Measurements from ENCODE around the gene EZR. TPM values are rescaled to one million over a fixed set of nuclear protein-coding genes. Genes with fewer than 3 reads are reported as not detected.
"Not testable (repeated sequence)": the region's sequence is repeated elsewhere in the genome, so short reads cannot be mapped to it uniquely, and the experiment has no call there.

The EZR gene
- total RNA-seq, 1 donor from 2014 or later, result 254 TPM

DNA sequence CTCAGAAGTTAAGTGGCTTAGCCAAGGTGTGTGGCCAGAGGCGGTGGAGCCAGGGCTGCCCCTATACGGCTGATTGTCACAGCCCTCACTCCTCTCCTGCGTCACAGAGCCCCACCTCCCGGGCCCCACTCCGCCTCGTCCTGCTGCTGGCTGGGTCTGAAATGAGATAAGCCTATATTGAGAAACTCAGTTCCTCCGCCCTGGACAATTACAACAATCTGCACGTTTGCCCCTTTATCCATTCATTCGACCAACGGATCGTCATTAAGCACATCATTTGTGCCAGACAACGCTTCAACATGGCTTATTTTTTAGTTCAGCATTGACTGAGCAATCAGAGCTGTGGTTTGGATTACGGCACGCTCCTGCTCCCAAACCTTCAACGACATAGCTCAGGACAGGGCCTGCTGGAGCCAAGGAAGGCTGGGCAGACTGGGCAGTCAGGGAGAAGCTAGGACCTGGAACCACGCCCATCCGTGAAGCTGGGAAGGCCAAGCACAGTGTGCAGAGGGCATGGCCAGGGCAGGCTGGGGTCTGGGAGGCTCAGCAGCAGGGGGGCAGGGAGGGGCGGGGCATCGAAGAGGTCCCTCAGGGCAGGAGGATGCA is 16.6 kb upstream of the EZR start:
- TF ChIP-seq EZH2 (IDR thresholded peaks at IDR 0.05; ENCODE audit: insufficient read depth, low read length), result no peak
- TF ChIP-seq, protein P1, sequence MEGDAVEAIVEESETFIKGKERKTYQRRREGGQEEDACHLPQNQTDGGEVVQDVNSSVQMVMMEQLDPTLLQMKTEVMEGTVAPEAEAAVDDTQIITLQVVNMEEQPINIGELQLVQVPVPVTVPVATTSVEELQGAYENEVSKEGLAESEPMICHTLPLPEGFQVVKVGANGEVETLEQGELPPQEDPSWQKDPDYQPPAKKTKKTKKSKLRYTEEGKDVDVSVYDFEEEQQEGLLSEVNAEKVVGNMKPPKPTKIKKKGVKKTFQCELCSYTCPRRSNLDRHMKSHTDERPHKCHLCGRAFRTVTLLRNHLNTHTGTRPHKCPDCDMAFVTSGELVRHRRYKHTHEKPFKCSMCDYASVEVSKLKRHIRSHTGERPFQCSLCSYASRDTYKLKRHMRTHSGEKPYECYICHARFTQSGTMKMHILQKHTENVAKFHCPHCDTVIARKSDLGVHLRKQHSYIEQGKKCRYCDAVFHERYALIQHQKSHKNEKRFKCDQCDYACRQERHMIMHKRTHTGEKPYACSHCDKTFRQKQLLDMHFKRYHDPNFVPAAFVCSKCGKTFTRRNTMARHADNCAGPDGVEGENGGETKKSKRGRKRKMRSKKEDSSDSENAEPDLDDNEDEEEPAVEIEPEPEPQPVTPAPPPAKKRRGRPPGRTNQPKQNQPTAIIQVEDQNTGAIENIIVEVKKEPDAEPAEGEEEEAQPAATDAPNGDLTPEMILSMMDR (IDR thresholded peaks at IDR 0.05; ENCODE audit: insufficient read depth, low read depth, low read length), result no peak
- FAIRE-seq (no peak), DNase-seq (ENCODE audit: low read depth) (no peak)
- H2AFZ ChIP-seq (ENCODE audit: low read depth, low read length), result peak overlapping the region; percentile 47
- H3K36me3 ChIP-seq (ENCODE audit: insufficient read depth, low read length), result no peaks in the 10 kb centered on the region
- no peaks in the 10 kb centered on the region for H4K20me1 ChIP-seq (ENCODE audit: insufficient read depth, low read length)
- peaks cover 15% of the 10 kb centered on the region for H3K27me3 Mint-ChIP-seq (ENCODE audit: low read depth, unreplicated experiment)
- H3K4me3 Mint-ChIP-seq (ENCODE audit: unreplicated experiment), result no peak overlapping the region
- peaks cover 1% of the 10 kb centered on the region for H3K9me3 Mint-ChIP-seq (ENCODE audit: unreplicated experiment)
- H3K27ac ChIP-seq (ENCODE audit: low read depth, low read length), result no peak overlapping the region
- H3K79me2 ChIP-seq (ENCODE audit: insufficient read depth, low read length), result no peaks in the 10 kb centered on the region
- H3K4me1 ChIP-seq (ENCODE audit: insufficient read depth, low read length), result no peaks in the 10 kb centered on the region
- H3K4me1 Mint-ChIP-seq (ENCODE audit: low read depth, unreplicated experiment), result peaks cover 7% of the 10 kb centered on the region
- no peak overlapping the region for H3K27ac Mint-ChIP-seq (ENCODE audit: unreplicated experiment)
- H3K9ac ChIP-seq (ENCODE audit: low read length), result no peak overlapping the region
- no peak overlapping the region for H3K4me3 ChIP-seq (ENCODE audit: insufficient read depth, low read depth, low read length)
- no peaks in the 10 kb centered on the region for H3K36me3 Mint-ChIP-seq (ENCODE audit: low read depth, unreplicated experiment)
- no peaks in the 10 kb centered on the region for H3K9me3 ChIP-seq (ENCODE audit: insufficient read depth, low read depth, low read length)
- H3K4me2 ChIP-seq (ENCODE audit: low read length), result peak overlapping the region; percentile 19
- no peaks in the 10 kb centered on the region for H3K27me3 ChIP-seq (ENCODE audit: insufficient read depth, low read length)

DNA sequence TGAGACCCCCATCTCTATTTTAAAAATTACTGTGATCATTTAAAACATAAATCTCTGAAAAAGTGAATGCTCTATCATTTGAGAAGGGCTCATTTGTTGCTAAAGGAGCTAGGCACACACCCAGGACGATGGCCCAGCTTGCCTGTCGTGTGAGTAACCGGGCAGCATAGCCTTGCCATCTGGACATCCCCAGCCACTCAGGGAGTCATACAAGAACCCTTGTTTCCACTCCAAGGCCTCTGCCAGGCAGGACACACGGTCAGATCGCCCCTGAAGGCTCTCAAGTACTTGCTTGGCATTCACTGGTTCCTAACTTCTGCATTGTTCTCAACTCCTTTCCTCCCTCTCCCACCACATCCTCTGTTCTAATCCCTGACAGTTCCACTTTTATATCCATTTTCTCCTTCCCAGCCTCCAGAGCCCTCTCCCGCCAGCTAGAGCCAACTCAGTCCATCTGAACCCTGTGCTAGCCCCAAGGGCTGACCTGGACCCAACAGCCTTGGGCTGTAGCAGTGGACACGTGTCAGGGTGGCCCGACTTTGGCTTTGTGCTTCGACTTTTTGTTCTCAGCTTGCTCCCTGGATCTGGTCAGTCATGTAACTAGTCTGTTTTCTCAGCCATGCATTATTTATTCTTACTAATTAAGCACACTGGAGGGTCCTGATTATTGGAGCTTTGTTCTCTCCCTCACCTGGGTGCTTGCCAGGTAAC is 15.7 kb upstream of the EZR start:
- Histone ChIP-seq H4K20me1 (ENCODE audit: insufficient read depth, low read length) (no peaks in the 10 kb centered on the region), H3K9ac (ENCODE audit: low read length) (no peak overlapping the region), H3K27ac (ENCODE audit: low read depth, low read length) (no peak overlapping the region), H3K27me3 (ENCODE audit: insufficient read depth, low read length) (no peaks in the 10 kb centered on the region), H3K36me3 (ENCODE audit: insufficient read depth, low read length) (no peaks in the 10 kb centered on the region), H3K4me1 (ENCODE audit: insufficient read depth, low read length) (no peaks in the 10 kb centered on the region), H3K79me2 (ENCODE audit: insufficient read depth, low read length) (no peaks in the 10 kb centered on the region), H3K4me3 (ENCODE audit: insufficient read depth, low read depth, low read length) (no peak overlapping the region), H2AFZ (ENCODE audit: low read depth, low read length) (no peak overlapping the region), H3K9me3 (ENCODE audit: insufficient read depth, low read depth, low read length) (no peaks in the 10 kb centered on the region), H3K4me2 (ENCODE audit: low read length) (no peak overlapping the region)
- no peak for FAIRE-seq
- no peak overlapping the region for H3K27ac Mint-ChIP-seq (ENCODE audit: unreplicated experiment)
- H3K27me3 Mint-ChIP-seq (ENCODE audit: low read depth, unreplicated experiment), result peaks cover 15% of the 10 kb centered on the region
- DNase-seq (ENCODE audit: low read depth), result no peak
- H3K9me3 Mint-ChIP-seq (ENCODE audit: unreplicated experiment), result peaks cover 1% of the 10 kb centered on the region
- H3K4me3 Mint-ChIP-seq (ENCODE audit: unreplicated experiment), result no peak overlapping the region
- TF ChIP-seq EZH2 (IDR thresholded peaks at IDR 0.05; ENCODE audit: insufficient read depth, low read length), result no peak
- TF ChIP-seq, protein P1 (IDR thresholded peaks at IDR 0.05; ENCODE audit: insufficient read depth, low read depth, low read length), result no peak
- H3K4me1 Mint-ChIP-seq (ENCODE audit: low read depth, unreplicated experiment), result peaks cover 6% of the 10 kb centered on the region
- H3K36me3 Mint-ChIP-seq (ENCODE audit: low read depth, unreplicated experiment), result no peaks in the 10 kb centered on the region

DNA sequence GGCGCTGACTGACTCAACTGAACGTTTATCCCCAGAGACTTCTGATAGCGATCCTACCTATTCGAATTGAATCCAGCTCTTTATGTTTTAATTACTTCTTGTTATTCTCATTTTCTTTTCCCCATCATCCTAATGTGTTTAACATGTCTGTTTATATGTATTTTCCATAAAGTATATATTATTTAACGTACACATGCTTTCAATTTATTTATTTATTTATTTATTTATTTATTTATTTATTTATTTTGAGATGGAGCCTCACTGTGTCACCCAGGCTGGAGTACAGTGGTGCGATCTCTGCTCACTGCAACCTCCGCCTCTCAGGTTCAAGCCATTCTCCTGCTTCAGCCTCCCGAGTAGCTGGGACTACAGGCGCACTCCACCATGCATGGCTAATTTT is 13.6 kb upstream of the EZR start:
- not testable (repeated sequence) for H3K27me3 ChIP-seq (ENCODE audit: insufficient read depth, low read length); FAIRE-seq; H3K4me2 ChIP-seq (ENCODE audit: low read length); H3K9me3 Mint-ChIP-seq (ENCODE audit: unreplicated experiment); H3K4me3 Mint-ChIP-seq (ENCODE audit: unreplicated experiment); H3K27ac Mint-ChIP-seq (ENCODE audit: unreplicated experiment); H3K36me3 Mint-ChIP-seq (ENCODE audit: low read depth, unreplicated experiment); H3K4me3 ChIP-seq (ENCODE audit: insufficient read depth, low read depth, low read length); H3K4me1 Mint-ChIP-seq (ENCODE audit: low read depth, unreplicated experiment); H3K4me1 ChIP-seq (ENCODE audit: insufficient read depth, low read length); H3K9me3 ChIP-seq (ENCODE audit: insufficient read depth, low read depth, low read length); H3K9ac ChIP-seq (ENCODE audit: low read length); H4K20me1 ChIP-seq (ENCODE audit: insufficient read depth, low read length); H3K36me3 ChIP-seq (ENCODE audit: insufficient read depth, low read length); H3K27ac ChIP-seq (ENCODE audit: low read depth, low read length); DNase-seq (ENCODE audit: low read depth); H3K79me2 ChIP-seq (ENCODE audit: insufficient read depth, low read length); H2AFZ ChIP-seq (ENCODE audit: low read depth, low read length)
- peaks cover 15% of the 10 kb centered on the region for H3K27me3 Mint-ChIP-seq (ENCODE audit: low read depth, unreplicated experiment)
